Neuronal stem cell (in vitro differentiated cells): Measurements from ENCODE around the gene CWF19L1.
A peak's percentile ranks its signal among the peaks of the same experiment; 100 is the strongest.
"Not testable (repeated sequence)": the region's sequence is repeated elsewhere in the genome, so short reads cannot be mapped to it uniquely, and the experiment has no call there.

Experiments
- DNase-seq: peaks from one replicate; pipeline ENCODE4 v3.0.0-alpha.2; 2013; ENCODE audit warnings: low spot score
- H2AFZ ChIP-seq: one replicate; pipeline ENCODE4 v1.6.1; 2013; ENCODE audit warnings: mild to moderate bottlenecking, low read length, inconsistent platforms
- H2AK5ac ChIP-seq: 2 replicates; pipeline ENCODE4 v1.6.1; 2013; ENCODE audit warnings: low read depth, mild to moderate bottlenecking, inconsistent platforms, low read length, moderate library complexity, mixed read lengths
- H2BK120ac ChIP-seq: 2 replicates; pipeline ENCODE4 v1.6.1; 2013; ENCODE audit warnings: low read depth, mild to moderate bottlenecking, inconsistent platforms, low read length, moderate library complexity, mixed read lengths
- H2BK12ac ChIP-seq: one replicate; pipeline ENCODE4 v1.6.1; 2013; ENCODE audit warnings: low read length, inconsistent platforms
- H2BK15ac ChIP-seq: 2 replicates; pipeline ENCODE4 v1.6.1; 2013; ENCODE audit warnings: mild to moderate bottlenecking, low read length, inconsistent platforms, mixed read lengths
- H2BK5ac ChIP-seq: one replicate; pipeline ENCODE4 v1.6.1; 2013; ENCODE audit warnings: inconsistent platforms, mild to moderate bottlenecking, low read length, moderate library complexity
- H3K14ac ChIP-seq: one replicate; pipeline ENCODE4 v1.6.1; 2013; ENCODE audit warnings: low read length, inconsistent platforms
- H3K18ac ChIP-seq: 2 replicates; pipeline ENCODE4 v1.6.1; 2013; ENCODE audit warnings: low read length, inconsistent platforms
- H3K23ac ChIP-seq: 2 replicates; pipeline ENCODE4 v1.6.1; 2013; ENCODE audit warnings: low read depth, mild to moderate bottlenecking, mixed read lengths, low read length, inconsistent platforms; ENCODE audit not compliant: poor library complexity
- H3K27ac ChIP-seq: replicated peaks from 3 replicates; pipeline ENCODE4 v1.5.1; 2013; ENCODE audit warnings: low read length, inconsistent platforms
- H3K27me3 ChIP-seq, 3 experiments: 2 replicates each; pipeline ENCODE4 v1.6.1; 2013; ENCODE audit warnings: low read length in 3 of 3, mild to moderate bottlenecking in 2 of 3, inconsistent platforms in 1 of 3, low read depth in 1 of 3, mixed read lengths in 1 of 3, moderate library complexity in 1 of 3; ENCODE audit not compliant: control insufficient read depth in 3 of 3, insufficient read depth in 3 of 3
- H3K36me3 ChIP-seq, 2 donors: replicated peaks in 1 of 2; 2 replicates each; pipeline ENCODE4 v1.6.1; 2013; ENCODE audit warnings: low read length in 2 of 2; ENCODE audit not compliant: control insufficient read depth in 2 of 2, insufficient read depth in 2 of 2
- H3K4ac ChIP-seq: 2 replicates; pipeline ENCODE4 v1.6.1; 2013; ENCODE audit warnings: inconsistent platforms, mild to moderate bottlenecking, low read length, moderate library complexity
- H3K4me1 ChIP-seq, 2 donors: 1 replicate in 1 of 2; 2 replicates in 1 of 2; pipeline ENCODE4 v1.6.1; 2013; ENCODE audit warnings: low read length in 2 of 2, low read depth in 1 of 2; ENCODE audit not compliant: control insufficient read depth in 2 of 2, insufficient read depth in 1 of 2
- H3K4me2 ChIP-seq: one replicate; pipeline ENCODE4 v1.6.1; 2013; ENCODE audit warnings: mild to moderate bottlenecking, low read length, inconsistent platforms; ENCODE audit not compliant: insufficient read depth, poor library complexity, severe bottlenecking
- H3K4me3 ChIP-seq, 2 donors: 2 replicates each; pipeline ENCODE4 v1.5.1; 2013; ENCODE audit warnings: low read length in 2 of 2, mild to moderate bottlenecking in 2 of 2, inconsistent platforms in 1 of 2, moderate library complexity in 1 of 2
- H3K79me1 ChIP-seq: one replicate; pipeline ENCODE4 v1.6.1; 2013; ENCODE audit warnings: low read depth, mild to moderate bottlenecking, inconsistent platforms, low read length, moderate library complexity
- H3K9ac ChIP-seq: one replicate; pipeline ENCODE4 v1.6.1; 2013; ENCODE audit warnings: mild to moderate bottlenecking, low read depth, low read length, inconsistent platforms; ENCODE audit not compliant: poor library complexity
- H3K9me3 ChIP-seq, 2 donors: replicated peaks in 1 of 2; 2 replicates each; pipeline versions ENCODE3 to v1.6.1; 2013; ENCODE audit warnings: low read length in 2 of 2, mild to moderate bottlenecking in 2 of 2, inconsistent platforms in 1 of 2, low read depth in 1 of 2, mixed read lengths in 1 of 2, moderate library complexity in 1 of 2; ENCODE audit not compliant: control insufficient read depth in 2 of 2, insufficient read depth in 1 of 2
- H4K8ac ChIP-seq: one replicate; pipeline ENCODE4 v1.6.1; 2013; ENCODE audit warnings: low read depth, mild to moderate bottlenecking, inconsistent platforms, low read length, moderate library complexity
- H4K91ac ChIP-seq: one replicate; pipeline ENCODE4 v1.6.1; 2013; ENCODE audit warnings: low read length, low read depth, mild to moderate bottlenecking, inconsistent platforms; ENCODE audit not compliant: poor library complexity
- WGBS, 2 donors: extraction: QIAGEN DNeasy Blood & Tissue Kit; methylation state at CpG; one replicate each; pipeline ENCODE4 v1.1.7; 2013; ENCODE audit warnings: missing lambda C conversion rate in 2 of 2, mixed read lengths in 1 of 2; ENCODE audit not compliant: insufficient read length in 2 of 2, insufficient replicate concordance in 1 of 2; ENCODE audit errors: extremely low coverage in 2 of 2; 5-methylcytosine and 5-hydroxymethylcytosine counted together

Gene CWF19L1

DNA sequence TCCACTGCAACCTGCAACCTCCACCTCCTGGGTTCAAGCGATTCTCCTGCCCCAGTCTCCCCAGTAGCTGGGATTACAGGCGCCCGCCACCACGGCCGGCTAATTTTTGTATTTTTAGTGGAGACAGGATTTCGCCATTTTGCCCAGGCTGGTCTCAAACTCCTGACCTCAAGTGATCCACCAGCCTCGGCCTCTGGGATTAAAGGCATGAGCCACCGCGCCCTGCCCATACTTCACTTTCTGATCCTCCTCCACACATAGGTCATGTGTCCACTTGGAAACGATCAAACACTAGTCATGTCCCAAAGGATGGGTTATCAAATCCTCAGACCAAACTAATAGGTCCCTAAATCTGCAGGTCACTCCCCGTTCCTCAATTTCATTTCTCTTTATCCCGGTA, 17.9 kb upstream of the CWF19L1 start:
- H3K4ac ChIP-seq, H2BK12ac ChIP-seq, H3K14ac ChIP-seq, H2AK5ac ChIP-seq, H2BK15ac ChIP-seq, H3K79me1 ChIP-seq, H3K18ac ChIP-seq, H2BK120ac ChIP-seq, H2AFZ ChIP-seq, H4K91ac ChIP-seq, H4K8ac ChIP-seq, H3K9ac ChIP-seq, H2BK5ac ChIP-seq, H3K27ac ChIP-seq, H3K23ac ChIP-seq, H3K9me3 ChIP-seq, DNase-seq, H3K4me1 ChIP-seq: not testable (repeated sequence)
- Histone ChIP-seq H3K27me3 (peaks cover 0 to 15% (median 0%) of the 10 kb centered on the region in 3 experiments), H3K4me2 (peak overlapping the region; percentile 68), H3K36me3 (peaks cover 0 to 45% of the 10 kb centered on the region in 2 donors), H3K4me3 (peak overlapping the region in 1 of 2 donors; percentile 82)
- WGBS, 2 donors, result no CpG with 5 or more reads among the region's 12 CpGs

GRCh38 chr10:100282907-100283306, 15.5 kb upstream of the CWF19L1 start:
- no peak overlapping the region for H3K9ac ChIP-seq
- no peak overlapping the region for H3K4ac ChIP-seq
- no peak overlapping the region for H3K23ac ChIP-seq
- peaks cover 0 to under 1% (median 0%) of the 10 kb centered on the region in 3 experiments for H3K27me3 ChIP-seq
- H2BK15ac ChIP-seq, result no peak overlapping the region
- no peak overlapping the region for H2BK12ac ChIP-seq
- H4K91ac ChIP-seq, result no peak overlapping the region
- H3K4me1 ChIP-seq, result peaks cover 4 to 6% of the 10 kb centered on the region in 2 donors
- H3K79me1 ChIP-seq, result peaks cover 3% of the 10 kb centered on the region
- no peak overlapping the region for H2BK120ac ChIP-seq
- H2AFZ ChIP-seq, result no peak overlapping the region
- no peak overlapping the region for H2BK5ac ChIP-seq
- H3K9me3 ChIP-seq, result peaks cover 0 to 8% of the 10 kb centered on the region in 2 donors
- H3K18ac ChIP-seq, result no peak overlapping the region
- WGBS, 2 donors, result no CpG with 5 or more reads among the region's 3 CpGs
- H2AK5ac ChIP-seq, result no peak overlapping the region
- H4K8ac ChIP-seq, result no peak overlapping the region
- H3K27ac ChIP-seq, result no peak overlapping the region
- H3K36me3 ChIP-seq, result peaks cover 7 to 63% of the 10 kb centered on the region in 2 donors
- no peak overlapping the region for H3K4me3 ChIP-seq
- H3K14ac ChIP-seq, result no peak overlapping the region
- no peak overlapping the region for H3K4me2 ChIP-seq
- no peak for DNase-seq

DNA sequence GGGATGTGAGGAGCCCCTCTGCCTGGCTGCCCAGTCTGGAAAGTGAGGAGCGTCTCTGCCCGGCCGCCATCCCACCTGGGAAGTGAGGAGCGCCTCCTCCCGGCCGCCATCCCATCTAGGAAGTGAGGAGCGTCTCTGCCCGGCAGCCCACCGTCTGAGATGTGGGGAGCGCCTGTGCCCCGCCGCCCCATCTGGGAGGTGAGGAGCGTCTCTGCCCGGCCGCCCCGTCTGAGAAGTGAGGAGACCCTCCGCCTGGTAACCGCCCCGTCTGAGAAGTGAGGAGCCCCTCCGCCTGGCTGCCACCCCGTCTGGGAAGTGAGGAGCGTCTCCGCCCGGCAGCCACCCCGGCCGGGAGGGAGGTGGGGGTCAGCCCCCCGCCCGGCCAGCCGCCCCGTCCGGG, 9.5 kb upstream of the CWF19L1 start:
- not testable (repeated sequence) for H3K18ac ChIP-seq, DNase-seq, H3K9ac ChIP-seq, H2BK12ac ChIP-seq, H3K27me3 ChIP-seq, H3K4me1 ChIP-seq, H2AK5ac ChIP-seq, H3K23ac ChIP-seq, H3K4me3 ChIP-seq, H3K79me1 ChIP-seq, H3K4me2 ChIP-seq, H3K4ac ChIP-seq, H2BK15ac ChIP-seq, H3K27ac ChIP-seq, H2BK120ac ChIP-seq, H2AFZ ChIP-seq, H3K14ac ChIP-seq, H3K9me3 ChIP-seq, H4K91ac ChIP-seq, H4K8ac ChIP-seq, H2BK5ac ChIP-seq
- H3K36me3 ChIP-seq, result peaks cover 12 to 64% of the 10 kb centered on the region in 2 donors
- WGBS, 2 donors, result no CpG with 5 or more reads among the region's 31 CpGs

DNA sequence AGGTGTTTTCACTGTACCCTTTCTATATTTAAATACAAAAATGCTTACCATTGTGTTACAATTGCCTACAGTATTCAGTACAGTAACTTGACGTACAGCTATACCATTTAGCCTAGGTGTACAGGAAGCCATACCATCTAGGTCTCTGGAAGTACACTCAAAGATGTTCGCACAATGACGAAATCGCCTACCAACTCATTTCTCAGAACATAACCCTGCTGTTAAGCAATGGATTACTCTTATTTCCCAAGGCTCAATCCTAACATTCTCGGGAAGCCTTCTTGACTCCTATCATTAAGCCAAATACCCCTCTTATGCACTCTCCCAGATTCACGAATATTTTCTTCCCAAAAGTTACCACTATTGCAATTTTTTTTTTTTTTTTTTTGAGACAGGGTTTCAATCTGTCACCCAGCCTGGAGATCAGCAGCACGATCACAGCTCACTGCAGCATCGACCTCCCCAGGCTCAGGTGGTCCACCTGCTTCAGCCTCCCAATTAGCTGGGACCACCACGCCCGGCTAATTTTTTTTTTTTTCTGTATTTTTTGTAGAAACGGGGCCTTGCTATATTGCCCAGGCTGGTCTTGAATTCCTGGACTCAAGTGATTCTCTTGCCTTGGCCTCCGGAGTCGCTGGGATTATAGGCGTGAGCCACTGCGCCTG, 1.5 kb downstream of the CWF19L1 start:
- no CpG with 5 or more reads among the region's 15 CpGs for whole genome bisulfite sequencing, 2 donors
- H3K4me3 ChIP-seq, result peak overlapping the region in 1 of 2 donors; percentile 92
- H2BK15ac ChIP-seq, result no peak overlapping the region
- H3K27ac ChIP-seq, result no peak overlapping the region
- no peak overlapping the region for H2BK12ac ChIP-seq
- no peak overlapping the region for H2AFZ ChIP-seq
- peaks cover 3% of the 10 kb centered on the region for H3K79me1 ChIP-seq
- H3K9ac ChIP-seq, result no peak overlapping the region
- no peak overlapping the region for H4K91ac ChIP-seq
- peaks cover 2% of the 10 kb centered on the region in 2 donors for H3K4me1 ChIP-seq
- H3K14ac ChIP-seq, result no peak overlapping the region
- no peak overlapping the region for H3K4me2 ChIP-seq
- DNase-seq, result no peak
- no peak overlapping the region for H2BK5ac ChIP-seq
- H3K36me3 ChIP-seq, result peaks cover 2 to 12% of the 10 kb centered on the region in 2 donors
- no peaks in the 10 kb centered on the region for H3K9me3 ChIP-seq
- no peaks in the 10 kb centered on the region for H3K27me3 ChIP-seq
- H4K8ac ChIP-seq, result no peak overlapping the region
- H3K4ac ChIP-seq, result no peak overlapping the region
- H2AK5ac ChIP-seq, result no peak overlapping the region
- H3K23ac ChIP-seq, result no peak overlapping the region
- H3K18ac ChIP-seq, result no peak overlapping the region
- H2BK120ac ChIP-seq, result no peak overlapping the region
